Activated T-cell treated with anti-CD3 and anti-CD28 coated beads, Interleukin-2, amount 50 U/mL, for 24 hours (primary cell): Measurements from ENCODE around the gene ALDH1L1.
A peak's percentile ranks its signal among the peaks of the same experiment; 100 is the strongest.
"Not testable (repeated sequence)": the region's sequence is repeated elsewhere in the genome, so short reads cannot be mapped to it uniquely, and the experiment has no call there.

Source experiments
- DNase-seq: peaks from one replicate; pipeline ENCODE4 v3.0.0-alpha.2; 2020
- H3K27ac Mint-ChIP-seq: 2 replicates; pipeline ENCODE4 v1.8.0; 2020; ENCODE audit warnings: mild to moderate bottlenecking, mixed read lengths
- H3K27me3 Mint-ChIP-seq: 2 replicates; pipeline ENCODE4 v1.8.0; 2020; ENCODE audit warnings: mixed read lengths
- H3K36me3 Mint-ChIP-seq: 2 replicates; pipeline ENCODE4 v1.8.0; 2020; ENCODE audit warnings: low read depth, mixed read lengths
- H3K4me1 Mint-ChIP-seq: 2 replicates; pipeline ENCODE4 v1.8.0; 2020; ENCODE audit warnings: low read depth, mixed read lengths
- H3K4me3 Mint-ChIP-seq: 2 replicates; pipeline ENCODE4 v1.8.0; 2020; ENCODE audit warnings: mild to moderate bottlenecking, moderate library complexity, mixed read lengths
- H3K9me3 Mint-ChIP-seq: 2 replicates; pipeline ENCODE4 v1.8.0; 2020; ENCODE audit warnings: mixed read lengths

The ALDH1L1 gene

DNA sequence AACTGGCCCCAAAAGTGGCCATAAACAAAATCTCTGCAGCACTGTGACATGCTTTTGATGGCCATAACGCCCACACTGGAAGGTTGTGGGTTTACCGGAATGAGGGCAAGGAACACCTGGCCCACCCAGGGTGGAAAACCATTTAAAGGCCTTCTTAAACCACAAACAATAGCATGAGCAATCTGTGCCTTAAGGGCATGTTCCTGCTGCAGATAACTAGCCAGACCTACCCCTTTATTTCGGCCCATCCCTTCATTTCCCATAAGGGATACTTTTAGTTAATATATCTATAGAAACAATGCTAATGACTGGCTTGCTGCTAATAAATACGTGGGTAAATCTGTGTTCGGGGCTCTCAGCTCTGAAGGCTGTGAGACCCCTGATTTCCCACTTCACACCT, 88.3 kb downstream of the ALDH1L1 start:
- H3K27ac Mint-ChIP-seq = not testable (repeated sequence)

DNA sequence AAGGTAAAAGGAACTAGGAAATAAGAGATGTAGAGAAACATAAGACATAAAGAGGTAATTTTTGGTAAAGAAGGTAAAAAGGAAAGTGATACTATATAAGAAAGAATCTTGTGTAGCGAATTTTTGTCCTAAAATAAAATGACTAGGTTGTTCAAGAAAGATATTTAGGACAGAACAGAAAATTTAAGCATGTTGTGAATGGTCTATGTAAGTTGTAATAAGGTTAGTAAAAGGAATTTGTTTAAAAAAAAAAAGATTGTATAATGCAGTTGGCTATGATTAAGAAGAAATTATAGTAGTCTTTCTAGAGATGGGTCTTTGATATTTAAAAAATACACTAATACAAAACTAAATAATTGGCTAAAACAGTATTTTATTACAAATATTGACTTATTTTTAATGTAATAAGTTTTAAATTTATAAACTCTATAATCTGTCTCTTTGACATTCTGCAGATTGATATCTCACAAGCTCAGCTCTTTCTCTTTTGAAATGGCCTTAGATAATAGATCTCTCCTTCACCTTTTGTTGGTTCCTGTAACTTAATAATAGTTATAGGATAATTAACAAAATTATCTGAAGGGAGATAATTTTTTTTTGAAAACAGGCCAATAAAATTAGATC, 92.7 kb downstream of the ALDH1L1 start:
- Mint-ChIP-seq H3K36me3 (peaks cover 8% of the 10 kb centered on the region), H3K27me3 (no peaks in the 10 kb centered on the region), H3K9me3 (peaks cover 8% of the 10 kb centered on the region), H3K4me3 (no peak overlapping the region), H3K27ac (no peak overlapping the region), H3K4me1 (peaks cover 24% of the 10 kb centered on the region)
- no peak for DNase-seq

More for the DNA sequence above, 88.3 kb downstream of the ALDH1L1 start:
- H3K27me3 Mint-ChIP-seq, H3K4me3 Mint-ChIP-seq, H3K4me1 Mint-ChIP-seq, H3K36me3 Mint-ChIP-seq, DNase-seq: not testable (repeated sequence)
- peaks cover 32% of the 10 kb centered on the region for H3K9me3 Mint-ChIP-seq

DNA sequence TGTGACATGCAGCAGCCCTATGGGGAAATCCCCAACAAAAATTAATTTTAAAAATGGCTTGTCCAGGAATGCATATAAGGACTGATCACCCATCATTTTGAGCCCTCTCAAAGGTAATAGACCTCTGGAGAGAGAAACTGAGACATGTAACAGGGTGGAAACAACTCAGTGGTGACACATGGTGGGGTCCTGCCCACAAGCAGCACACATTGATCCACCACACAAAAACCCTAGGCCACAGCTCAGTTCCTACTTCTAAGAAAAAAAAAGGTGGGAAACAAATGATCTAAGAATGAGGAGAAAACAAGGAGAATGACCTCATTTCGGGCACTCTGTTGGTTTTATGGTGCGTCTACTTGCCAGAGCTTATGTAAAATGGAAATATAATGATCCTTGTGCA, 94.5 kb downstream of the ALDH1L1 start:
- Mint-ChIP-seq H3K36me3 (peaks cover 8% of the 10 kb centered on the region), H3K27ac (peak overlapping the region; percentile 30), H3K27me3 (no peaks in the 10 kb centered on the region), H3K9me3 (peaks cover 2% of the 10 kb centered on the region), H3K4me3 (peak overlapping the region; percentile 83), H3K4me1 (peaks cover 24% of the 10 kb centered on the region)
- no peak for DNase-seq

DNA sequence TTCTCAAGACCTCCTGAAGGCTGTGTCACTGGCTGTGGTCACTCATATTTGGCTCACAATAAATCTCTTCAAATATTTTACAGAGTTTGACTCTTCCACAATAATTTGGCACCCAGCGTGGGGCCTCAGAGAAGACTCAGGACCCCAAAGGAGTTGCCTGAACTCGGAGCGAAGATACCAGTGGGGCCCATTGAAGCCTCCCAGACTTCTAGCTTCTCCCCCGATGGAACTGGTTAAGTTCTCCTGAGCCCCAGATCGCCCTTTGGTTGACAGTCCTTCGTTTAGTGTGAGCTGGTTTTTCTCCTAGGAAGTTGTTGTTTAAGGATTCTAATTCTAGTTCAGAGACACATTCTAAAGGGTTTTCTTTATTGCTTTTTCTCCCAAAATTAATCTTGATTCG, 95.1 kb downstream of the ALDH1L1 start:
- Mint-ChIP-seq H3K27ac (peak overlapping the region; percentile 30), H3K4me3 (peak overlapping the region; percentile 83), H3K9me3 (peaks cover 2% of the 10 kb centered on the region), H3K36me3 (peaks cover 10% of the 10 kb centered on the region), H3K4me1 (peaks cover 24% of the 10 kb centered on the region), H3K27me3 (no peaks in the 10 kb centered on the region)
- DNase-seq = no peak

DNA sequence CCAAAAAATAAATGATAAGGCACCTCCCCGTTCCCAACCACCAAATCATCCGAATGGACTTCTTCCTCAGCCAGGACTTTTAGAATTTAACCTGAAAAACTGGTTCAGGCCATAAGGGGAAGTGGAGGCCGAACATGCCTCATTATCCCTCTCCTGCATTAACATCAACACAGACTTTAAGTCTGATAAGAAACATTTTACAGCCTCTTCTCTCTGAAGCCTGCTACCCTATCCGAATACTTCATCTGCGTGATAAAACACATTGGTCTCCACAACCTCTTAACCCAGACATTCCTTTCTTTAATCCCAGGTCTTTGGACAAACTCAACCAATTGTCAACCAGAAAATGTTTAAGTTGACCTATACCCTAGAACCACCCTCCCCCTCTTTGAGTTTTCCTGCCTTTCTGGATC, 95.6 kb downstream of the ALDH1L1 start:
- Mint-ChIP-seq H3K9me3 (peaks cover 2% of the 10 kb centered on the region), H3K4me3 (peak overlapping the region; percentile 83), H3K27ac (peak overlapping the region; percentile 30)

DNA sequence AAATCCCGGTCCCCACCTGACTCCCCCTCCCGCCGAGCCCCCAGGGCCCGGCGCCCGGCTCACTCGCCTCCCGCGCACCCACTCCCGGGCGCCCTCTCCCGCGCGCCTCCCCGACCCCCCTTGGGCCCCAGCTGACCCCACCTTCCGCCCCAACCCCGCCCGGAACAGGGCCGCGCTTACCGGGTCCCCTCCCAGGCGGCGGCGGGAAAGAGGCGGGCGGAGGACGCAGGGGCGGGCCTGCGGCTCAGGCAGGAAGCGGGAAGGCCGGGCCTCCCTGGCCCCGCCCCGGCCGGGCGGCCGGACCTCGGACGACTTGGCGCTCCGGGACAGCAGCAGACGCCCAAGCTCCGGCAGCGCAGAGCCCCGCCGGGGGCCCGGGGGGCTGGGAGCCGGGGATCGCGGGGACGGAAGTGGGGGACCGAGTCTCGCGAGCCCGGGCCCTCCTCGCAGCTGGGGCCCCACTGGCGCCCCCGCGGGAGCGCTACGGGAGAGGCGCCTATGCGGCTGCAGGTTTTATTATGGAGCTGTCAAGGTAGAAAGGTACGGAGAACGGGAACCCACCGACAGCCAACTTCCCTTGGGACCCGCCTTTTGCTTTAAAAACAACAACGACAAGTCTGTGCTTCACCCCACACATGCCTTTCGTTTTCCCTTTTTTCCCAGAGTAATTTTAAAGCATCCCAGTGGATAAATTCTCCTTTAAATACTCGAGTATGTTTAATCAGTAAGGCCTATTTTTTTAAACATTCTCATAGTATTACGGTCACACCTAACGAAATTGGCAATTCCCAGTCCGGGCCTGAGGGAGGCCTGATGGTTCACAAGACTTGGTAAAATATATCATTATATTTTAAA, 96.2 kb downstream of the ALDH1L1 start, which contains the start of gene SLC41A3:
TSS of gene SLC41A3 (minus strand) at position 212 of the 855 bp plus-strand sequence. CDS start 15,905 bp downstream, outside the sequence.
- peaks cover 14% of the 10 kb centered on the region for H3K36me3 Mint-ChIP-seq
- H3K27me3 Mint-ChIP-seq = no peaks in the 10 kb centered on the region
- H3K27ac Mint-ChIP-seq = peak within 1 kb of the TSS; percentile 92
- peaks cover 24% of the 10 kb centered on the region for H3K4me1 Mint-ChIP-seq
- peak within 1 kb of the TSS; percentile 83 for H3K4me3 Mint-ChIP-seq
- peak; percentile 95 for DNase-seq
- H3K9me3 Mint-ChIP-seq = peaks cover 2% of the 10 kb centered on the region

More for the DNA sequence above, 95.6 kb downstream of the ALDH1L1 start:
- no peak for DNase-seq
- no peaks in the 10 kb centered on the region for H3K27me3 Mint-ChIP-seq
- H3K36me3 Mint-ChIP-seq = peaks cover 14% of the 10 kb centered on the region
- peaks cover 24% of the 10 kb centered on the region for H3K4me1 Mint-ChIP-seq

DNA sequence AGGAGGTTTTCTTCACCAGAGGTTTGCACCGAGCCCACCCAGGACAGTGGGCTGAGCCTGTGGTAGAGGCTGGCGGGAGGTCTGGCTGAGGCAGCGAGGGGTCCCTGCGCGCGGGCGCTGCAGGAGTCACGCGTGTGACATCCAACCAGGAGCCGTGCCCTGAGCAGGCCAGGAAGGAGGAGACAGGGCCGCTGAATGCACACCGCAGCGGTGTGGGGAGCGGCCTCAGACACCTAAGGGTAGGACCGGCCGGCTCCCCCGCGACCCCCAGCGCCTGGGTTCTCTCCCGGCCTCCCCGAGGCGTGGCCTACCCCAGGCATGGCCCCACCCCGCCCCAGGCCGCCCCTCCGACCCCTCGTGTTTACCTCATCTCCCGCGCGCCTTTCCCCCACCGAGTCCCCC, 96.9 kb downstream of the ALDH1L1 start:
- no peak for DNase-seq
- peak overlapping the region; percentile 83 for H3K4me3 Mint-ChIP-seq
- H3K4me1 Mint-ChIP-seq = peaks cover 24% of the 10 kb centered on the region
- peaks cover 2% of the 10 kb centered on the region for H3K9me3 Mint-ChIP-seq
- no peaks in the 10 kb centered on the region for H3K27me3 Mint-ChIP-seq
- peak overlapping the region; percentile 92 for H3K27ac Mint-ChIP-seq
- peaks cover 14% of the 10 kb centered on the region for H3K36me3 Mint-ChIP-seq

DNA sequence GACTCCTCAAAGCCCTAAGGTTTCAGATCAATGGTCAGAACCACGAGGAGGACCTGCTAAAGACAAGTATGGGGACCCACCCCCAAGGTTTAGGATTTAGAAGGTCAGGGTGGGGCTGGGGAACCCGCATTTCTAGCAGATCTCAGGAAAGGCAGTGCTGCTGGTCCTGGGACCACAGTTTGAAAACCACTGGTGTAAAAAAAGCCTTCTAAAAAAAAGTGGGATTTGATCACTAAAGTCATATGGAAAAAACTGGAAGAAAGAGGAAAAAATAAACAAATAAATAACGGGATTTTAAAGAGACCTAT, 97.3 kb downstream of the ALDH1L1 start:
- DNase-seq = no peak
- Mint-ChIP-seq H3K27me3 (no peaks in the 10 kb centered on the region), H3K27ac (peak overlapping the region; percentile 92), H3K4me1 (peaks cover 24% of the 10 kb centered on the region), H3K36me3 (peaks cover 14% of the 10 kb centered on the region), H3K9me3 (peaks cover 2% of the 10 kb centered on the region), H3K4me3 (peak overlapping the region; percentile 83)

DNA sequence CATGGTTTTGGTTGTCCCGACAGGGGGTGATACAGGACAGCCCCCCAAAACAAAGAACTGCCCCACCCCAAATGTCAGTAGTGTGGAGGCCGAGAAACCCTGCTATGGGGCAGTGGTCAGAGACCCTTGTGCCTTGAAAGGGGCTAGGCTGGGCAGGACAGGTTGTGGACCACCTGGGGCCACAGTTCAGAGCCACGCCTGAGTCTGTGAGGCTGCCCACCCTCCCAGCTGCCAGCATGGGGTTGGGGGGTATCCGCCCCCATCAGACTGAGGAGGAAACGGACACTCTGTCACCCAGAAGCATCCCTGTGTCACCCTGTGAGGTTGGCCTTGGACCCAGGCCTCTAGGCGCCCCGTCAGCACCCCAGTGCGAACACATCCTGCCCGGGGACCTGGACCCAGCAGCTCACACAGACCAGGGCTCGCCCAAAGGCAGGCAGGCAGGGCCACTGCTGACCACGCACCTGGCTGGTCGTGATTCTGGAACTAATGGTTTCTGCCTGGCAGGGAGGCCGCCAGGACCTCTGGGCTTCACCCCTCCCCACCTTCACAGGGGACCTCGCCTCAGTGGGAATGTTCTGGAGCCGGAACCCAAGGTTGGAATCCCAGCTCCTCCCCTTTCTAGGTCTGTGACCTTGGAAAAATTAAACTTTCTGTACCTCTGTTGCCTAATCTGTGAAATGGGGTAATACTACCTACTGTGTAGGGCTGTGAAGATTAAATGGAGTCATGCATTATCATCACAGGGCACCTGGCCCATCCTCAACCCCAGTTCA, 97.8 kb downstream of the ALDH1L1 start:
- H3K36me3 Mint-ChIP-seq = peaks cover 15% of the 10 kb centered on the region

DNA sequence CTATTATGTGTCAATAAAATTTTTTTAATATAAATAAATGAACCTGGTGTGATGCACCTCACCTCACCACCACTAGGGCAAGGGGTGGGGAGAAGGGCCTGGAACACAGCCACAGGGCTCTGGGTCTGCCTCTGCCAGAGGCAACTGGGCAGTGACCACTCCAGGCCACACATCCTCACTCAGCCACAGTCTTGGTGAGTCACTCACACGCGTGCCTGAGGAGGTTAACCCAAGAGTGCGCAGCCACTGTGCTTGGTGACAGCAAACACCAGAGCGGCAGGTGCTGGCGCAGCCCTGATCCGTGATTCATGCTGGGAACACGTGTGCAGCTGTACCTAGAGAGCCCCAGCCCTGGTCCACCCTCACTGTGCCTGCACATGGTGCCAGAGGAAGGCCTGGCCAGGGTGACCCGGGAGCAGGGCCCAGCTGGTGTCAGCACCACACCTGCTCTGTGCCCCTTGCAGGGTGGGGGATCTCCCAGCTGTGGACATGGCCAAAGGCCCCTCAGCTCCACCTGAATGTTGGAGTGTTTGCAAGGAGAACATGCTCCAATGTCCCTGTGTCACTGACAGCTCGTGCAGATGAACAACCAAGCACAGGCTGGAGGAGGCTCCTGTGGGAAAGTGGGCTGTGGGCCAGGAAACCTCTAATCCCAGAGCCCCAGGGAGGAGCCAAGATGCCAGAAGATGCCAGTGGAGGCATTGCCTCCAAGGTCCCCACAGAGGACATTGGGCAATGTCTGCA, 98.6 kb downstream of the ALDH1L1 start:
- Mint-ChIP-seq H3K4me3 (no peak overlapping the region), H3K27me3 (no peaks in the 10 kb centered on the region), H3K9me3 (no peaks in the 10 kb centered on the region), H3K36me3 (peaks cover 16% of the 10 kb centered on the region), H3K4me1 (peaks cover 24% of the 10 kb centered on the region), H3K27ac (peak overlapping the region; percentile 11)
- no peak for DNase-seq

More for the DNA sequence above, 97.8 kb downstream of the ALDH1L1 start:
- H3K27ac Mint-ChIP-seq = peak overlapping the region; percentile 92
- H3K9me3 Mint-ChIP-seq = peaks cover 1% of the 10 kb centered on the region
- H3K4me3 Mint-ChIP-seq = peak overlapping the region; percentile 83
- H3K27me3 Mint-ChIP-seq = no peaks in the 10 kb centered on the region
- H3K4me1 Mint-ChIP-seq = peaks cover 24% of the 10 kb centered on the region
- no peak for DNase-seq

DNA sequence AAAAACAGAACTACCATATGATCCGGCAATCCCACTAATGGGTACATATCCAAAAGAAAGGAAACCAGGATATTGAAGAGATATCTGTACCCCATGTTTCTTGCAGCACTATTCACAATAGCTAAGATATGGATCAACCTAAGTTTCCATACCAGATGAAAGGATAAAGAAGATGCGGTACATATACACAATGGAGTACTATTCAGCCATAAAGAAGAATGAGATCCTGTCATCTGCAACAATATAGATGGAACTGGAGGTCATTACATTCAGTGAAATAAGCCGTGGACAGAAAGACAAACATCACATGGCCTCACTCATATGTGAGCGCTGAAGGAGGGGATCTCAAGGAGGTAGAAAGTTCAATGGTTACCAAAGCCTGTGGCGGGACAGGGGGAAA, 99.4 kb downstream of the ALDH1L1 start:
- Mint-ChIP-seq H3K4me3 (no peak overlapping the region), H3K36me3 (peaks cover 16% of the 10 kb centered on the region), H3K27me3 (no peaks in the 10 kb centered on the region), H3K27ac (no peak overlapping the region), H3K4me1 (peaks cover 20% of the 10 kb centered on the region), H3K9me3 (no peaks in the 10 kb centered on the region)
- DNase-seq = no peak

DNA sequence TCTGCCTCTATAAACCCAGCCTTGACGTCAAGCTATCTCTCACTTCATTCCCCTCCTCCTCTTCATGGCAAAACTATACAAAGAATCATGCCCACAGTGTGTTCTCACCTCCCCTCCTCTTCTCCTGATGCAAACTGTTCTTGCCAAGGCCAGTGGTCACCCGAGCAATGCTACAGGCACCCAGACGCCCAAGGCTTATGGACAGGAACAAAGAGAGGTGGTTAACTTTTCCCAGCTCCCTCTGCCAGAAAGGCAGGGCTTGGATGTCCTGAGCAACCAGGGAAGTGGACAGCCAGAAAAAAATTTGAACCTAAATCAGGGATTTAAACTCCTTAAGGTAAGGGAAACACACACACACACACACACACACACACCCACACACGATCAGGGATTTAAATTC, 101.5 kb downstream of the ALDH1L1 start:
- Mint-ChIP-seq H3K9me3 (peaks cover 3% of the 10 kb centered on the region), H3K4me3 (no peak overlapping the region), H3K36me3 (peaks cover 19% of the 10 kb centered on the region), H3K27me3 (no peaks in the 10 kb centered on the region), H3K27ac (no peak overlapping the region), H3K4me1 (peaks cover 5% of the 10 kb centered on the region)
- no peak for DNase-seq

DNA sequence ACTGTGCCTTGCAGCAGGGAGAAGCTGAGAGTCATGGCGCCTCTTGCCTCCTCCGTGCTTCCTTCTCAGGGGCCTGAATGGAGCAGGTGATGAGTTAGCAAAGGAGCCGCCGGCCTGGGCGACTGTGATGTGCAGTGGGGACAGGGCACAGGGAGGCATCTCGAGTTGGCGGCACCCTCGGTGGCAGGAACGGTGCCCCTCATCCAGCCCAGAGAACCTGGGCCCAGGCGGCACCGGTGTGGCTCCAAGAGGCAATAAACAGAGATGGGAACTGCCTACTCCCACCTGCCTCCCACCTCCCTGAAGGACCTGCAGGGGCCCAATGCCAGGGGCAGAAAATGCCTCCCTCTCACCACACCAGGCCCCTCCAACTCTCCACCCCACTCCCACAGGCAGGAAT, 102.6 kb downstream of the ALDH1L1 start:
- no peak overlapping the region for H3K27ac Mint-ChIP-seq
- no peaks in the 10 kb centered on the region for H3K27me3 Mint-ChIP-seq
- peaks cover 9% of the 10 kb centered on the region for H3K9me3 Mint-ChIP-seq
- H3K36me3 Mint-ChIP-seq = peaks cover 23% of the 10 kb centered on the region
- no peak overlapping the region for H3K4me3 Mint-ChIP-seq
- DNase-seq = no peak
- H3K4me1 Mint-ChIP-seq = peaks cover under 1% of the 10 kb centered on the region

DNA sequence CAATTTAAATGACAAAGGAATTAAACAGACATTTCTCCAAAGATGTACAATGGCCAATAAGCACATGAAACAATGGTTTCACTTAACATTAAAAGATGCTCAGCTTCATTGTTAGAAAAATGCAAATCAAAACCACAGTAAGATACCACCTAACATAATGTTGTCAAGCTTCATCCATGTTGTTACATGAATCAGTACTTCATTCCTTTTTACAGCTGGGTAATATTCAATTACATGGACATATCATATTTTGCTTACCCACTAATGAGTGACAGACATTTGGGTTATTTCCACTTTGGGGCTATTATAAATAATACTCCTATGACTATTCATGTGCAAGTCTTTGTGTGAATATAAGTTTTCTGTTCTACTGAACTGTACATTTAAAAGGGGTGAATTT, 104.2 kb downstream of the ALDH1L1 start:
- Mint-ChIP-seq H3K4me1 (no peaks in the 10 kb centered on the region), H3K27me3 (no peaks in the 10 kb centered on the region), H3K36me3 (peaks cover 31% of the 10 kb centered on the region), H3K27ac (no peak overlapping the region), H3K4me3 (no peak overlapping the region), H3K9me3 (peaks cover 12% of the 10 kb centered on the region)
- DNase-seq = no peak
